ENCODE data around the gene F8A3.
"Not testable (repeated sequence)": the region's sequence is repeated elsewhere in the genome, so short reads cannot be mapped to it uniquely, and the experiment has no call there.

The F8A3 gene

DNA sequence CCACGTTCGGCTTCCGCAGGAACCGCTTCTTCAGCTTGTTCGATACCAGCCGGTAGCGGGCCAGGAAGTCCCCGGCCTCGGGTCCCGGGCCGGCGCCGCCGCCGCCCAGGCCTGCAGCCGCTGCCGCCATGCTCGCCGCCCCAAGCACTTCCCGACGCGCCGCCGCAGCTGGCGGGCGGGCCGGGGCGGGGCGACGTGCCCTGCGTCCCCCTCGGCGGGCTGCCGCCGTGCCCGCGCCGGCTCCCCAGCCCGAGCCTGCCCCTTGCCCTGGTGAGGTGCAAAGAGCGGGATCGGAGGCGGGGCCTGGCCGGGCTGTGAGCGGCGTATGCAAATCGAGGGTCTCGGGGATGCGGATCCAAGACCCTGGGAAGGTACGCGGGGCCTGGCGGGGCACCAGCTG is at the start of gene F8A3:
Gene F8A3 (minus strand): TSS at position 150 of the 400 bp plus-strand sequence. CDS start 20 bp downstream, at position 130.
- DNase-seq = not testable (repeated sequence)

GRCh38 chrX:155505296-155505695 is 46.9 kb upstream of the F8A3 start:
- DNase-seq = no peak

DNA sequence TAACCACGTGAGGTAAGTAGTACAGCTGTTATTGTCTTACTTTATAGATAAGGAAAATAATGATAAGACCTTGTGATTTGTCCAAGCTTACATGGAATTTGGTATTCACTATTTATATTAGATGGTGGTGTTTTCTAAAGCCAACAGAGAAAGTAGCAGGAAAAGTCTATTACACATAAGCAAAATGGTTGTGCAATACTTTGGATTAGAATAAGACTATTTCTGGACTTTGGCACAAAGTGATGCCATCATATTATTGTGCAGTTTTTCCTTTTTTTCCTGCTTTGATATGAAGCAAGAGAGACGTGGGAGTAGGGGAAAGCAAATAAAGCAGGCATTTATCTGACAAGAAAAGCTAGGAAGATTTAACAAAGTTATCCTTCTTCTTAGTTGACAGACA is 36.7 kb upstream of the F8A3 start:
- DNase-seq = not testable (repeated sequence)

DNA sequence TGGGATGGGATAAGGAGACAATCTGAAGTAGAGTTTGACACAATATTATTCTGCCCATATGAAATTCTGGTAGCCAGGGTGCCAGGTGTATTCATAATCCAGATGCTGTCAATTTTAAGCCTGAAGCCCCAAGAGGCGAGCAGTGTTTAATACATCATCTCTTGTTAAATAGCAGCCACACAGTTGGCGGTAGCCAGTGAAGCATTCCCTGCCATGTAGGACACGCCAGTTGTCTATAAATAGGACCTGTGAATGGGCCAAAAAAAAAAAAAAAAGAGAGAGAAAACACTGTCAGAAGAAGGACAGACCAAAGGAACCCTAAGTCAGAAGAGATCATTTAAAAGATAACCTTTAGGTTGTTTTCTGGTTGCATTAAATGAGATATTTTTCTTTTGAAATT is 33.0 kb upstream of the F8A3 start:
- DNase-seq = not testable (repeated sequence)

DNA sequence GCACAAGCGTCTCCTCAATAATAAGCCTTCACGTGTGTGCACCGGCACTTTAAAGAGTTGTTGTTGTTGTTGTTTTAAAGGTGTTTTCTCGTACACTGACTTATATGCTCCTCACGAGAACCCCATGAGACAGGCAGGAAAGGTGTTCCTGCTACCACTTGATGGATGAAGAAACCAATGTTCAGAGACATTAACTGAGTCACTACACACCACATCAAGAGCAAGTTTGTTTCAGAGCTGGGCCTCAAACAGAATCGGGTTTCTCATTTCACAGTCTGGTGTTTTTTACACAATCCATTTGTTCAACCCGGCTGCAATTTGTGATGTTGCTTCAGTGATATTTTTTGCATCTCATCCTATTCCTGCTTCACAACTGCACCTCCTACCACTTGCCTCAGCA is 18.7 kb upstream of the F8A3 start:
- not testable (repeated sequence) for DNase-seq

DNA sequence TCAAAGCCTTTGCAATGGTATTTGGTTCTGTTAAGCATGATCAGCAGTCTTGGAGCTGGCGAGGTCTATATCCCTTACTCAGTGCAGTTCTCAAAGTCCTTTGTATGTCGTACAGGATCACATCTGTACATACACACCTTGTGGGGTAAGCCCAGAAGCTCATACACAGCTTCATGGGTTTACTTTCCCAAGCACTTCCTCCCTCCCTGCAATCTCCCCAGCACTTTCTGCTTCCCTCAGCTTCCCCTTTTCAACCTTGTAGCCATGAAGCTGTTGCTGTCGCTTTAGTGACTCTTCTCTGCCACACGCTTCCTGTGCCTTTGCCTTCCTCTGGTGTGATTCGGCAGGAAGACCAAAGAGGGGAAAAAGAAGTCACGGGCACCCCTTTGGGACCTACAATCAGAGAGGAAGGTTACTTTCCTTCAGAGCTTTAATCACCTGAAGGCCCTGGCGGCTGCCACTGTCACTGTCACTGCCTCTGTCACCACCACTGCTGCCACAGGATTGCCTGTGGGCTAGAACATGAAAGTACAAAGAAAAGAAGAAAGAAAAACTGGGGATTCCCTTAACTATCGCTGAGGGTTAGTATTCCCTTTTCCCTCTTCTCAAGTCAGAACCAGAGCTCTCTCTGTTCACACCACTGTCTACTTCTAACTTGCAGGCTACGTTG is 8.0 kb upstream of the F8A3 start:
- not testable (repeated sequence) for DNase-seq

DNA sequence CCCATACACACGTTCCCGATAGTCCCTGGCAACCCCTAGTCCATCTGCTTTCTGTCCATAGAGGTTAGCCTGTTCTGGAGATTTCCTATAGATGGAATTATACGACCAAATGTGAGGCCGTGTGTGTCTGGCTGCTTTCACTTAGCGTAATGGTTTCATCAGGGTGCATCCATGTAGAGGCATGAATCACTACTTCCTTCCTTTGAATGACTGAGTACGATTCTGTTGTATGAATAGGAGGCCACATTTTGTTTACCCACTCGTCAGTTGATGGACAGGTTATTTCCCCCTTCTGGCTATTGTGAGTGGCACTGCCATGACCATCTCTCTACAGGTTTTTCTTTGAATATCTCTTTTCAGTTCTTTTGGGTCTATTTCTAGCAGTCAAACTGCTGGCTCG is 2.1 kb upstream of the F8A3 start:
- DNase-seq = not testable (repeated sequence)

- not testable (repeated sequence) for DNase-seq
Observed at GRCh38 chrX:155457761-155458447, 516 bp downstream of the F8A3 start.

DNA sequence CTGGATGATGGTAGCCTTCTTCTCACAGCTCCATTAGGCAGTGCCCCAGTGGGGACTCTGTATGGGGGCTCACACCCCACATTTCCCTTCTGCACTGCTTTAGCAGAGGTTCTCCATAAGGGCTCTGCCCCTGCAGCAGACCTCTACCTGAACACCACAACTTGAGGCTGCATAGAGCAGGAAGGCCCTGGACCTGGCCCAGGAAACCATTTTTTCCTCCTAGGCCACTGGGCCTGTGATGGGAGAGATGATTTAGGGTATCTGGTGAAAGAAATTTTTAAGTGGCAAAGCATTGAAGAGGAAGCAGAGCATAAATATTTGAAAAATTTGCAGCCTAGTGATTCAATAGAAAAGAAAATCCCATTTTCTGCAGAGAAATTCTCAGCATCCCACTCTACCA is 17.3 kb downstream of the F8A3 start:
- DNase-seq = no peak

DNA sequence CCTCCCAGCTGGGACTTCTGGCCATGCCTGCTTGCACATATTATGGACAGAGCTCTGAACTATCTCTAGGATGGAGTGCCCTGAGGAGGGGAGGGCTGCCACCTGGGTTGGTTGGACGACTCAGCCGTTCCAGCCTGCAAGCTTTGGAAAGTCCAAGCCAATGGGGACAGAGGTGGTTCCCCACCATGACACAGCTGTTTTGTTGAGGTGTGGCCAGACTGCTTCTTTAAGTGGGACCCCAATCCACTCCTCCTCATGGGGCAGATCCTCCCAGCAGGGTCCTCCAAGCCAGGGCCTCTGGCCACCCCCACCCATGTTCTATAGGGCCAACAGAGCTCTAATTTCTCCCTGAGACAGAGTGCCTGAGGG is 22.7 kb downstream of the F8A3 start:
- no peak for DNase-seq

DNA sequence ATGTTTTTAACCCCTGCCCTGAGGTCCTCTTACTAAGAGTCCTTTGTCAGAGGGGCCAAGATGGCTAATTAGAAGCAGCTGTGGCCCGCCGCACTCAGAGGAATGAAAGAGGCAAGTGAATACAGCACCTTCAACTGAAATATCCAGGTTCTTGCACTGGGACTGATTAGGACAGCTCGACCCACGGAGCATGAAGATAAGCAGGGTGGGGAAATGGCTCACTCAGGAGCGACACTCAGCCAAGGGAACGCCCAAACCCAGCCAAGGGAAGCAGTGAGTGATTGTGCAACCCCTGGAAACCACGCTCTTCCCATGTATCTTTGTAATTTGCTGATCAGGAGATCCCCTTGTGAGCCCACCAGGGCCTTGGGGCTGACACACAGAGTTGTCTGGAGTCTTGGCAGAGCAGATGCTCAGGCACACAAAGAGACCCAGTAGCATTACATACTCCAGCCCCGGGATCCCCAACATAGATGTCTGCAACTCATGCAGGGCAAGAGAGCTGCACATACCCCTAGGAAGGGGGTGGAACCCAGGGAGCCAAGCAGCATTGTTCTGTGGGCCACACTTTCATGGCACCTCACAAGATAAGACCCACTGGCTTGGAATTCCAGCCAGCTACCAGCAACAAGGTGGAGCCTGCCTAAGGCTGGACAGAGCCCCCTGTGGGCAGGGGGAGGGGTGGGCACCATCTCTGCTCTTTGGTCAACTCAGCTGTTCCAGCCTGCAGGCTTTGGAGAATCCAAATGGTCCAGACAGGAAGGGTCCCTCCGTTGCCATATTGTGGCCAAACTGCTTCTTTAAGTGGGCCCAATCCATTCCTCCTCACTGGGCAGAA is 23.3 kb downstream of the F8A3 start:
- DNase-seq = no peak

DNA sequence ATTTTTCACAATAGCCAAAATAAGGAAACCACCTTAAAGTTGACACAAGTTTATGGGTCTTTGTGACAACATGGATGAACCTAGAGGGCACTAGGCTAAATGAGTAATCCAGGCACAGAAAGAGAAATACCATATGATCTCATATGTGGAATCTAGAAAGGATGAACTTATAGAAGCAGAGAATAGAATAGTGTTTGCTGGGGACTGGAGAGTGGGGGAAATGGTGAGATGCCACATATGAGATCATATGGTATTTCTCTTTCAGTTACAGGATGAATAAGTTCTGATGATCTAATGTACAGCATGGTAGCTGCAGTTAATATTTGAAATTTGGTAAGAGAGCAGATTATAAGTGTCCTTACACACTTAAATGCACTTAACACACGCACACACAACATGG is 40.7 kb downstream of the F8A3 start:
- no peak for DNase-seq
